Measurements from ENCODE around the gene METTL6.

DNA sequence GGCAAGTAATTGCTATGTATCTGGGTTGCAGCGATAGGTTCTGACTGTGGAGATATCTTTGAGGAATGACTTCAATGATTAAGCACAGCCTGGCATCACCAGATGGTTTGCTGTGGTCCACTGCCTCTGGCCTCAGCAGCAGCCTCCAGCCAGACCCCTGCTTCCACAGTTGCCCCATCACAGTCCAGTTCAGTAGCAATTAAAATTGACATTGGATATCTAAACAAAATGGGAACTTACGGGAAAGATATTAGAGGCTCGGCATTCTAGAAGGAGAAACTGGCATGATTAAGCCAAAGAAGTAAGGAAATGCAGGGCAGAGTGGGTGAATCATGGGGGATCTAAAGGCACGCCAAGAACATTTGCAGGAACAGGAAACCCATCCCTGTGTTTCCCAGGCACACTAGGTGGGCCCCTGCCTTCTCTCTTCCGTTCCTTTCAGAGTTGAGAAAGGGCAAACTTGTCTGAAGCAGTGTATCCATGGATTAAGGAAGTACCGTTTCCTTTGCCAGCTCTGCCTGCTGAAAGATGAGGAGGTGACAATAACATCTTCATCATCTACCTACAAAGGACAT, 58.7 kb downstream of the METTL6 start:
- TF ChIP-seq, protein P1, sequence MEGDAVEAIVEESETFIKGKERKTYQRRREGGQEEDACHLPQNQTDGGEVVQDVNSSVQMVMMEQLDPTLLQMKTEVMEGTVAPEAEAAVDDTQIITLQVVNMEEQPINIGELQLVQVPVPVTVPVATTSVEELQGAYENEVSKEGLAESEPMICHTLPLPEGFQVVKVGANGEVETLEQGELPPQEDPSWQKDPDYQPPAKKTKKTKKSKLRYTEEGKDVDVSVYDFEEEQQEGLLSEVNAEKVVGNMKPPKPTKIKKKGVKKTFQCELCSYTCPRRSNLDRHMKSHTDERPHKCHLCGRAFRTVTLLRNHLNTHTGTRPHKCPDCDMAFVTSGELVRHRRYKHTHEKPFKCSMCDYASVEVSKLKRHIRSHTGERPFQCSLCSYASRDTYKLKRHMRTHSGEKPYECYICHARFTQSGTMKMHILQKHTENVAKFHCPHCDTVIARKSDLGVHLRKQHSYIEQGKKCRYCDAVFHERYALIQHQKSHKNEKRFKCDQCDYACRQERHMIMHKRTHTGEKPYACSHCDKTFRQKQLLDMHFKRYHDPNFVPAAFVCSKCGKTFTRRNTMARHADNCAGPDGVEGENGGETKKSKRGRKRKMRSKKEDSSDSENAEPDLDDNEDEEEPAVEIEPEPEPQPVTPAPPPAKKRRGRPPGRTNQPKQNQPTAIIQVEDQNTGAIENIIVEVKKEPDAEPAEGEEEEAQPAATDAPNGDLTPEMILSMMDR (conservative IDR thresholded peaks at IDR 0.05), result no peak
- TF ChIP-seq ZFX (IDR thresholded peaks at IDR 0.05), result no peak

Measured in C4-2B (cell line).